ENCODE results near the gene SERPINH1. TPM values are rescaled to one million over a fixed set of nuclear protein-coding genes. Genes with fewer than 3 reads are reported as not detected.

SERPINH1 gene
- total RNA-seq, 1 experiment from 2014 or later: 117 TPM

DNA sequence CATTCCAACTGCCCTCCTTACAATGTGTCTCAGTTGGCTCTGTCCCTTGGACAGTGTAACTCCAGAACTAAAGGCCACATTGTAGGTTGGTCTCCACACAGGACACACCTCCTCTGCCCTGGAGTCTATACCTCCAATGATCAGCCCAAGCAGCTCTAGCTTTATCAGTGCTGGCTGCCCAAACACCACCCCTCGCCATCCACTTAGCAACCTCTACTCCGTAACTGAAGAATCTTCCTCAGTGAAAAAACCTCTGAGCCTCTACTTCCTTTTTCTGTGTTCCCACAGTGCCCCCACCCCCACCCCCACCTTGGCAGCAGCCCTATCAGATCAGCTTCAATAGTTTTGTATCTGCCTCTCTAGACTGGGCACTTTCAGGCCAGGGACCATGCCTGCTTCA is 33.4 kb downstream of the SERPINH1 start:
- no peak overlapping the region for H2AFZ ChIP-seq (ENCODE audit: low read length)
- H3K9me3 ChIP-seq (ENCODE audit: low read length): no peaks in the 10 kb centered on the region
- H3K4me3 ChIP-seq (ENCODE audit: low read length): no peak overlapping the region
- CTCF ChIA-PET: no interaction called here
- ATAC-seq (no peak), DNase-seq (no peak)
- no peak overlapping the region for H3K4me2 ChIP-seq (ENCODE audit: low read length)
- no peaks in the 10 kb centered on the region for H3K36me3 ChIP-seq (ENCODE audit: low read depth, low read length)
- no peaks in the 10 kb centered on the region for H3K9me2 ChIP-seq (replicated peaks; ENCODE audit: low read length)
- no peaks in the 10 kb centered on the region for H3F3A ChIP-seq (ENCODE audit: low read length, unreplicated experiment)
- no peak overlapping the region for H3K9ac ChIP-seq (ENCODE audit: low read length)
- no peaks in the 10 kb centered on the region for H3K79me2 ChIP-seq (ENCODE audit: low read length)
- POLR2A ChIA-PET (ENCODE audit: unreplicated experiment): no interaction called here
- intact Hi-C loops (cut with micrococcal nuclease): no loop called here
- H3K27ac ChIP-seq (ENCODE audit: low read length): no peak overlapping the region
- TF ChIP-seq EZH2 (IDR thresholded peaks at IDR 0.05; ENCODE audit: low read length, unreplicated experiment): no peak
- no peak for TF ChIP-seq CTCF (conservative IDR thresholded peaks at IDR 0.05; ENCODE audit: low read depth, low read length)
- TF ChIP-seq EZH2phosphoT487 (IDR thresholded peaks at IDR 0.05; ENCODE audit: borderline replicate concordance, low read length): no peak
- H3K27me3 ChIP-seq (ENCODE audit: low read length): no peaks in the 10 kb centered on the region
- BruUV-seq (replicated peaks): no TSS peak
- H3K4me1 ChIP-seq (ENCODE audit: insufficient read depth, low read length): peaks cover 5% of the 10 kb centered on the region; the same call in 1 of the 2 replicates
- H4K20me1 ChIP-seq (ENCODE audit: low read length): no peaks in the 10 kb centered on the region

GRCh38 chr11:75596914-75597313 is 34.9 kb downstream of the SERPINH1 start:
- no peaks in the 10 kb centered on the region for H3K36me3 ChIP-seq (ENCODE audit: low read depth, low read length)
- no peaks in the 10 kb centered on the region for H3K27me3 ChIP-seq (ENCODE audit: low read length)
- no peak overlapping the region for H3K9ac ChIP-seq (ENCODE audit: low read length)
- ChIA-PET CTCF (no interaction called here), POLR2A (ENCODE audit: unreplicated experiment) (interaction anchor here (0.9 kb wide), 1 partner anchor 8 kb away, joined by 3 read pairs; no protein-coding TSS in a partner anchor)
- TF ChIP-seq EZH2 (IDR thresholded peaks at IDR 0.05; ENCODE audit: low read length, unreplicated experiment): no peak
- no peak for TF ChIP-seq EZH2phosphoT487 (IDR thresholded peaks at IDR 0.05; ENCODE audit: borderline replicate concordance, low read length)
- TF ChIP-seq CTCF (conservative IDR thresholded peaks at IDR 0.05; ENCODE audit: low read depth, low read length): no peak
- intact Hi-C loops (cut with micrococcal nuclease): no loop called here
- H2AFZ ChIP-seq (ENCODE audit: low read length): no peak overlapping the region
- ATAC-seq: no peak
- H3K9me2 ChIP-seq (replicated peaks; ENCODE audit: low read length): no peaks in the 10 kb centered on the region
- peaks cover 5% of the 10 kb centered on the region; the same call in 1 of the 2 replicates for H3K4me1 ChIP-seq (ENCODE audit: insufficient read depth, low read length)
- H3F3A ChIP-seq (ENCODE audit: low read length, unreplicated experiment): no peaks in the 10 kb centered on the region
- no peaks in the 10 kb centered on the region for H4K20me1 ChIP-seq (ENCODE audit: low read length)
- H3K9me3 ChIP-seq (ENCODE audit: low read length): no peaks in the 10 kb centered on the region
- H3K27ac ChIP-seq (ENCODE audit: low read length): no peak overlapping the region
- no peak overlapping the region for H3K4me3 ChIP-seq (ENCODE audit: low read length)
- H3K4me2 ChIP-seq (ENCODE audit: low read length): no peak overlapping the region
- H3K79me2 ChIP-seq (ENCODE audit: low read length): no peaks in the 10 kb centered on the region
- BruUV-seq (replicated peaks): no TSS peak
- no peak for DNase-seq

GRCh38 chr11:75597636-75598035 is 35.6 kb downstream of the SERPINH1 start:
- BruUV-seq (replicated peaks): no TSS peak
- H3K4me3 ChIP-seq (ENCODE audit: low read length): no peak overlapping the region
- no peaks in the 10 kb centered on the region for H3K79me2 ChIP-seq (ENCODE audit: low read length)
- no peaks in the 10 kb centered on the region for H3K36me3 ChIP-seq (ENCODE audit: low read depth, low read length)
- no peak overlapping the region for H3K27ac ChIP-seq (ENCODE audit: low read length)
- DNase-seq: peak; percentile 71
- H3K9me2 ChIP-seq (replicated peaks; ENCODE audit: low read length): no peaks in the 10 kb centered on the region
- CTCF ChIA-PET: interaction anchor here (0.6 to 0.9 kb wide), 2 partner anchors 14 to 108 kb away, joined by 3 to 6 read pairs; no protein-coding TSS in a partner anchor
- H3F3A ChIP-seq (ENCODE audit: low read length, unreplicated experiment): no peaks in the 10 kb centered on the region
- no peak overlapping the region for H2AFZ ChIP-seq (ENCODE audit: low read length)
- H3K9ac ChIP-seq (ENCODE audit: low read length): no peak overlapping the region
- peak; percentile 86 for ATAC-seq
- peaks cover 8% of the 10 kb centered on the region for H3K4me1 ChIP-seq (ENCODE audit: insufficient read depth, low read length)
- no peaks in the 10 kb centered on the region for H4K20me1 ChIP-seq (ENCODE audit: low read length)
- TF ChIP-seq CTCF (conservative IDR thresholded peaks at IDR 0.05; ENCODE audit: low read depth, low read length): peak; percentile 94
- no peak for TF ChIP-seq EZH2phosphoT487 (IDR thresholded peaks at IDR 0.05; ENCODE audit: borderline replicate concordance, low read length)
- no peaks in the 10 kb centered on the region for H3K27me3 ChIP-seq (ENCODE audit: low read length)
- POLR2A ChIA-PET (ENCODE audit: unreplicated experiment): interaction anchor here (0.9 kb wide), 1 partner anchor 9 kb away, joined by 3 read pairs; no protein-coding TSS in a partner anchor
- intact Hi-C loops (cut with micrococcal nuclease): no loop called here
- no peak overlapping the region for H3K4me2 ChIP-seq (ENCODE audit: low read length)
- H3K9me3 ChIP-seq (ENCODE audit: low read length): no peaks in the 10 kb centered on the region
